Measurements from ENCODE around the gene CHL1.
"Not testable (repeated sequence)": the region's sequence is repeated elsewhere in the genome, so short reads cannot be mapped to it uniquely, and the experiment has no call there.

CHL1 gene

DNA sequence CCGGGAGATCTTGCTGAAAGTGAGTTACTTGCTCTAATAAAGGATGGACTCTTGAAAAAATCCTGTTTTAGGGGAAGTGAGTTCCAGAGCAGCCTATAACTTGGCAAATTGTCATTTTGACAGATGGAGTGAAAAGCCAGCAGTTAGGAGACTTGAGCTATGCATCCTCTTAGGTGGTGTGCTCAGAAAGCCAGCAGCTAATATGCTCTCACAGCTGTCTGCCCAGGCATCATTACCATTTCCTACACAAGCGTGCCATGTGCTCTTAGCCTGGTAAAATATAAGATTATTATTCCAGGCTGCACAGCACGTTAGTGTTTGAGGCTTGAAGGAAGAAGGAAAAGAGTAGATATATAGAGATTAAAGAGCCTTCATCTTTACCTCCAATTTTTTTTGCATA lies 151.0 kb downstream of the CHL1 start:
- no peak for DNase-seq

DNA sequence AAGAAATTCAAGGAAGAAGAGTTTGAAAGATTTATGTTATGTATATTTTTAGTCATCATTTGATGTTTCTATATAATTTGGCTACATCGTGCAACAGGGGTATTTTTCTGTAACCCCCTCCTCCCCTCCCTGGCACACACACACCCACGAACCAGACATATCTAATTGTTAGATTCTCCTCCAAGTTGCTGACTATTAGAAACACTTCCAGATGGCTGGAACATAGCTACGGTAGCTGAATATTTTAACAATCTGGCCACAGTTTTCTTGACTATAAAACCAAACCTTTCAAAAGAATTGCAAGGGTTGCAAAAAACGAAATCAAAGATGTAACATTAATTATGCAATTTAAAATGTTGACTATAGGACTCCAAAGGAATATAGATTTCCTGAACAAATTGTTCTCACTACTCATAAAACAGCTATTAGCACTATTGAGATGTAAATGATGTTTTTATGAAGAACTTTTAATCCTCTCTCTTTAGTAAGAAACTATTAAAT lies 154.4 kb downstream of the CHL1 start:
- DNase-seq, result no peak

DNA sequence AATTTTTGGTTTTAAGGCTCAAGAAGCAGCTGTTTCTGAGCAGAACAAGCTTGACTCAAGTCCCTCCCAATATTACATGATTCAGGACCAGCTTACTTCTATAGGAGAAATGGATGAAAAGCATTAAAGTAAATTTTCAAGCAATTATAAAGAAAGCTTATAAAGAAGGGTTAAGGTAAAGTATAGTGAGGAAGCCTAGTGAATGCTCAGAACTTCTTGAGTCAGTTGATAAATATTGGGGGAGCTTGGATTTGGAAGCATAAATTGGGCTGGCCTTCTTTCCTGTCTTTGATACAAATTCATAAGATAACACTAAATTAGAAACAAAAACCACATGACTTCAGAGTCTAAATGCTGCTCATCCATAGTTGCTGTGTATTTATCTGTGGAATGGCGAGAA lies 156.0 kb downstream of the CHL1 start:
- DNase-seq, result no peak

DNA sequence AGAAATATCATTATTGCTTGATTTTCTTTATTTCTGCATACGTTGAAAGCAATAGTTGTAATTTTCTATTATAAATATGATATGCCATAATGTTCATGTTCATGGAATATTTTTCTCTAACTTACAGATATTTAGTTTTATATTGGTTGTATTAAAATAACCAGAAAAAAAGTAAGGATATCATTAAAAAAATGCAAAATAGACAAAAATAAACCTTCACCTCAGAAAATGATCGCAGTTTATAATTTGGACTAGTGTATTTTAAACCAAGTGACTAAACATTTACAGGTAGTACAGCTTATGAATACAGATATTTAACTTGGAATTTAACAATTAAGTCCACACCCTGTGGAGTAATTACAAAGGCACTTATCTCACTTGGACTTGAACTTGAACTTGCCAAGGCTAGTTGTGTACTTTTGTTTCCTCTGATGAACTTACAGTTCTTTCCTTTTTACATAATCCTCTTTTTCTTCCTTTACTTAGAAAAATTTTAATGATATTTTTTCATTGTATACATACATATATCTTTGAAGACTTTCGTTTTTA lies 156.7 kb downstream of the CHL1 start:
- no peak for DNase-seq

DNA sequence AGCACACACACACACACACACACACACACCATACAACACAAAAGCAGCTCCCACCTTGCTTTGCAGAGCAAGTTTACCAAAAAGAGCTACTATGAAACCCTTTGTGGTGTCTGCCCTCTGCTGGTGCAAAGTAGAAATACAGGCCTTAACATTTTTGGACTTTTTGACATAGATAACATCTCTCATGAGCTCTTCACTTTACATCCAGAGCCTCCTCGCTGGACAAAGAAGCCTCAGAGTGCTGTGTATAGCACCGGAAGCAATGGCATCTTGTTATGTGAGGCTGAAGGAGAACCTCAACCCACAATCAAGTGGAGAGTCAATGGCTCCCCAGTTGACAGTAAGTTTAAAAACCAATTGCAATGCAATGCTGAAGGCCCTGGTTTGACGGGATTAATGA lies 157.9 kb downstream of the CHL1 start:
- DNase-seq, result no peak

DNA sequence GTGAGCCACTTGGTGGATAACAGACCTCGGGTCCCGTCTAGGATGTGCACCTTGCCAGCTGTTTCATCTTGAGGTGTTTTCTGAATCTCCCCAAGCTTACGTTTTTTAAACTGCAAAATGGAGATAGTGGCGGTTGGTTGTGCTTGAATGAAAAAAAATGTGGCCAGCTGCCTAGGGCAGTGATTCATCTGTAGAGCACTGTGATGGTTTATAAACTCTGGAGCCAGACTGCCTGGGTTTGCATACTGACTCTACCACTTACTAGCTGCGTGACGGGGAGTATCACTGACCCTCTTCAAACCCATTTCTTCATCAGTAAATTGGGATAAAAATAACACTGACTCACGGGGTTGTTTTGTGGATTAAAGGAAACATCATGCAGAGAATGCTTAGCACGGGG lies 159.1 kb downstream of the CHL1 start:
- DNase-seq, result peak; percentile 53

DNA sequence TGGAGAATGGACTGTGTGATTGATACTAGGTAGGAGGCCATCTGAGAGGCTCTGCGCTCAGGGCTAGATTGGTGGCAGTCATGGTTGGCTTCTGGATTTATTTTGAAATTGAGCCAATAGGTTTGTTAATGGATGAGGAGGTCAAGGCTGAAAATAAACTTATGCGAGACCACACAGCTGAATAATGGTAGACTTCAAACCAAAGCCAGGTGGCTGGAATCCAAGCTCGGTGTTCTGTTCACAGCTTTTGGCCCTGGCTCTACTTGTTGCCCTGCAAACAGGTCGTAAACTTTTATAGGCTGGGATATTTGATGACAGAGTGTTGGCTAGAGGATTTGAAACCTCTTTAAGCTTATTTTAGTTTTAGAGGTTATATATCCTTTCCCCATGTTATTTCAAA lies 160.4 kb downstream of the CHL1 start:
- DNase-seq, result peak; percentile 68

DNA sequence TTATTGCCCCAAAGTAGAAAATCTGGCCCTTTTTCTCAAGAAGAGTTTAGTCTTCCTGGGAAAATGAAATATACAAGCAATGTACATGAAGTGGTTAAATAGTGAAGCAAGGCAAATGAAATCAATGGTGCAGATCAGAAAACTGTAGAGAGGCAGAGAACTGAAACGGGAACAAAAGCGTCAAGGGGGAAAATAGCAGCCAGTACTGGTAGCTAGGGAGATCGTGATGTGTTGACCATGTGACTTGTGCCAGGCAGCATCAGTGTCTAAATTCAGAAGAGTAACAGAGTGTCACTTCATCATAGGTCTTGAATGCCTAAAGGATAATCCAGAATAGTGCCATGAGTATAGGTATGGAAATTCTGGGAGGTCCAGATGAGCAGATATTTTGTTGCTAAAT lies 163.1 kb downstream of the CHL1 start:
- no peak for DNase-seq

DNA sequence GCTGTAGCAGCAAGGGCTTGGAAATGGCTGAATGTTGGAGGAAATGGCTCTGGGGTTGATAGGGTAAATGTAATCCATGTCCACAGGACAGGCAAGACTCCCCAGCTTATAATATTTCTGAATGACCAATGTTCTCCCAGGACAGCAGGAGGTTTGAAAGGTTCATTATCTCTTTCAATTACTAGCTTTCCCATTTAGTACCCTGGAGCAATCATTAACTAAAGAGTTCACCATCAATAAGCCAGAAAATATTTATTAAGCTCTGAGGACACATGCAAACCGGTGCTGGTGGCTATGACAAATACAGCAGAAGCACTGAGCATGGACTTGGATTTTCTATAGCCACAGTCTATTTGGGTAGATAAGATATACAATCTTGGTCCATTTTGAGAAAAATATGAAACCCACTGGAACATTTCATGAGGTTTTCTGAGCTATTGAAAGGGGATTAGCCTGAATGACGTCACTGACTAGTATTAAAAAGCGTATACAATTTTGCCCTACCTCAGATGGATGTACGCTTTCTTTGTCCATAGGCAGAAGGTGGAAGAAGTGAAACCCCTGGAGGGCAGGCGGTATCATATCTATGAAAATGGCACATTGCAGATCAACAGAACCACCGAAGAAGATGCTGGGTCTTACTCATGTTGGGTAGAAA lies 166.2 kb downstream of the CHL1 start:
- DNase-seq, result no peak

DNA sequence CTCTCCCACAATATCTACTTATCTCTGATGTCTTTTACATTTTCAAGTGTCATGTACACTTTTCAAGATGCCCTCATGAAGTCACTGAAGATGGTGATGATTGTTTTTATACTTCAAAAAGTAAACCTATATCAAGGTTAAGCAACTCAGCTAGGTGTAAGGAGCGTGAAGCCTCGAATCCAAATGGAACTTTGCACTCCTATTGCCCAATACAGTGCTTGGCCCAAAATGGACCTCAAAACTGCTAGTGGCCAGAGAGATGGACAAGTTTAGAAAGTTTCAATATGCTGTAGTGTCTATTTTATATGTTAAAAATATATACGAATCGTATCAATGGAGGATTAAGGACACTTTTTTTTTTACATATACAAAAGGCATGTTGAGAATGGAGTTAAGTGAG lies 167.7 kb downstream of the CHL1 start:
- no peak for DNase-seq

DNA sequence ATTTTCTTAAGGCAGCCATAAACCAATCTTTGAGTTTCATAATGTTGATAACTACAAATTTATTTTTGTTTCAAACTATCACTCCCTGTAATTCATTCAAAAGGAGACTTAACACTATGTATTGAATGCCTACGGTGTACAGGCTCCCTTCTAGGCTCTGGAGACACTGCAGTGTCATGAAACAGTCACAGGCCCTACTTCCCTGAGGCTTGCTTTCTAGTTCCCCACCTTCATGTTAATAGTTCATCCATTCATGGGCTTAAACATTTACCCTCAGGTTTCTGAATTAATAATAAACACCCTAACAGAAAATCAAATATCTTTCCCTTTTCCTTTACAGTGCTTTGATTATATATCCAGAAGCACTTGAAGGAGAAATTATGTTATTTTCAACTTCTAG lies 168.7 kb downstream of the CHL1 start:
- DNase-seq, result no peak

DNA sequence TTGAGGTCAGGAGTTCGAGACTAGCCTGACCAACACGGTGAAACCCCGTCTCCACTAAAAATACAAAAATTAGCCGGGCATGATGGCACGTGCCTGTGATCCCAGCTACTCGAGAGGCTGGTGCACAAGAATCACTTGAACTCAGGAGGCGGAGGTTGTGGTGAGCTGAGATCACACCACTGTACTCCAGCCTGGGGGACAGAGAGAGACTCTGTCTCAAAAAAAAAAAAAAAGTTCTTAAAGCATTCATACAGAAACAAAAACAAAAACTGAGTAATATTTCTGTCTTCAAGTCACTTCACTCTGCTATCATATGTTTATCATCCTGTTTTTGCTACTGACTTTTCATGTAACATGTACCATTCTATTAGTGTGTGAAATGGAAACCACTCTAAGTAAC lies 169.7 kb downstream of the CHL1 start:
- not testable (repeated sequence) for DNase-seq

DNA sequence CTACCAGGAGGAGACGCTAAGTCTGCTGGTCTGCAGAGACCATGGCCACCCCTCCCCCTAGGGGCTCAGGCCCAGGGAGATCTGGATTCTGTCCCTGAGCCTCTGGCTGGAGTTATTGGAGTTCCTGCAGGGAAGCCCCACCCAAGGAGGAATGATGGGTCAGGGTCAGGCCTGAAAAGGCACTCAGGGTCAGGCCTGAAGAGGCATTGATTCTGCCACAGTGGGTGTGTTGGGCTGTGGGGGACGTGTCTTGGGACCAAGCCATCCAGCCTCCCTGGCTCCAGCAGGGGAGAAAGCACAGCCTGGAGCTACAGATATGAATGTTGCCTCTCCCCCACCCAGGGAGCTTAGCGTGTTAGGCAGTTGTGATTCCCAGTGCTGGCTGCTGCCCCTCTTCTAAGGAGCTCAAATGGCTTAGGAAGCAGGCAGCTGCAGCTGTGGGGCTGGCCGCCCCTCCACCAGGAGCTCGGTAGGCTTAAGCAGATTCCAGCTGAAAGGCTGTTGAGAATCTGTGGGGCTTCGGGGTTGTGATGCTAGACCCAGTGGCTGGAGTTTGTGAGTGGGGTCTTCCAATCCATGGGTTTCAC lies 176.7 kb downstream of the CHL1 start:
- DNase-seq, result no peak

DNA sequence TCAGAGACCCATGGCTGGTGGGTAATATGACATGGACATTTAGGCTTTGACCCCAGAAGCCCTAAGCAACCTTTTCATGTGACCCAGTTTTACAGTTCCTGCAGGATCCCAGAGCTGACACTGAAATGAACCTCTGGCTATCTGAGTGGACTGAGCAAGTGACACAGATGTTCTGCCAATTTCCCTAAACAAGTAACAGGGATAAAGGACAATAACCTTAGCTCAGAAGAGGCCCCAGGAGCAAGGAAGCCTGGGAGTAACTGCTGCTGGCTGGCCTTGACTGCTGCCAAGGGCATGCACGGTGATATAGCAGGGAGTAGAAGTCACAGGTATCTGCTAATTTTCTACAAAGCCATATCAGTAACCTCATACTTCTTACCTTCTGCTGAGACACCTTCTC lies 177.9 kb downstream of the CHL1 start:
- no peak for DNase-seq

DNA sequence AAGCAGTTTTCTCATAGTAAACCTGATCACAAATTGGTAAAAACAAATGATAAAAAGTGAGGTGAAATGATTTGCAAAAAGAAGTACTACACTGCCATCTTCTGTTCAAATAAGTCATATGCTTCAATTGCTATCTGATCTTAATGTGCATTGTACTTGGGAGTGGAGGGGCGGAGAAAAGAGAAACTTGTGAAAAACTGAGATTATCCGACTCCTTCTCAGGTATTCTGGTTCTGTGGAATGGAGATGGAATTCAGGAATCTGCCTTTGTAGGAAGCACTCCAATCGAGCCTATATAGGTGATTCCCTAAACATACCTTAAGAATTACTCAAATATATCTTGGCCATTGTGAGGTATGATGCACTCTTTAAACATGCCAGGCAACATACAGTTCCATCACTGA lies 180.6 kb downstream of the CHL1 start:
- DNase-seq, result no peak

DNA sequence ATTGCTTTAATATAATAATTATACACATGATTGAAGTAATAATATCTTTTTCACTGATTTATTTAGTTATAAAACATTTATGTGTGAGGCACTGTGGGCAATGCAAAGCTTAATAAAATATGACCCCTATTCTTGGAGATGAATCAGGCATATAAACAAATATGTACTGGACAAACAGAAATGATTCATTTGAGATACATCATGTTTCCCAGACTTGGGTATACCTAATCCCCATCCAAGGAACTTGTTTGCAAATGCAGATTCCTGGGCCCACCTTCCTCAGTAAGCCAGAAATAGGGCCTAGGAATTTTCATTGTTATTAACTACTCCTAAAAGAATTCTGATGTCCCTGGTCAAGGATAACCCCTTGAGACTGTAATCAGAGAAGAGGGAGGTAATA lies 184.2 kb downstream of the CHL1 start:
- DNase-seq, result no peak

DNA sequence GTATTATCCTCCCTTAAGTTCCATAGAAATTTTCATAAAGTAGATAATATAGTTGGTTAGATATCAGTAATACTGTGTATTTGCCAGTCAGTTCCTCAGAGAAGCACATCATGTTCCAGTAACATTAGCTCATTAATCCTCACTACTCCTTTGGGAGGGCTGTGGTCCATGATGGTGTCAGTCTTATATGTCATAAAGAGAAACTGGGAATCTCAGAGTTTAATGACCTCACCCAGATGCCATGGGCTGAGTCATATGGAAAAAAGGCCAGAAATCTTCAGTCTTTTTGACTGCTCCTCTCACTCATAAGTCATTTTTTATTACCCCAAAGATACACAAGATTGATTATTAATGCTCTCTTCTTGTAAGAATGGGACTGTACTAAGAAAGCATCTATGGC lies 188.6 kb downstream of the CHL1 start:
- DNase-seq, result no peak

DNA sequence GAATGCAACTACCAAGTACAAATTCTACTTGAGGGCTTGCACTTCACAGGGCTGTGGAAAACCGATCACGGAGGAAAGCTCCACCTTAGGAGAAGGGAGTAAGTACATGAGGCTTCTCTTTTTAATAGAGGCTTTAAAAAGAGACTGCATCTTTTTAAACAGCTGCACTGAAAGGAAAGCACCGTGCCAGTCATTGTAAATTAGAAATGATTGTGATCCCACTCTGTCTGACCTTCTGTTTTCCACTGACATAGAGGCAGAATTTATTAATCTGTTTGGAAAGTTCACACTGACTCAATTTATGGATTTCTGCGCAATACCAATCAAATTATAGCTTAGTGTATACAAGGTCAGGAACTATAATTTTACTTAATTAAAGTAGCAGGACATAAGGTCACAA lies 198.2 kb downstream of the CHL1 start:
- no peak for DNase-seq

DNA sequence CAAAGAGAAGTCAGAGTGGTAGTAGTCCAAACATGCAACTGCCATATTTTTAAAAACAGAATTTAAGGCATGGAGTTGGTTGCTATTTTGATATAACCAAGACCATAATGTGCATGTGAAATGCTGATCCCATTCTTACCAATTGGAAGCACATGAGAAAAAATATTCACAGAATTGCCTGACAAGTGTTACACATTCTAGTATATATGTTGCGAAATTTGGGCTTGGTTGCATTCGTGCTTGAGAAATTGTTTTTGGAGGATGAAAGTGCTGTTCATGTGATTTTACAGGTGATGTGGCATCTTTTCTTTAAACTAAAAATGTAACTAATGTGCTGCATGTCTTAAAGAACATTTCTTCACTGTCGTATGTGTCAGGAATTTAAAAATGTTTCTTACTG lies 199.7 kb downstream of the CHL1 start:
- no peak for DNase-seq

DNA sequence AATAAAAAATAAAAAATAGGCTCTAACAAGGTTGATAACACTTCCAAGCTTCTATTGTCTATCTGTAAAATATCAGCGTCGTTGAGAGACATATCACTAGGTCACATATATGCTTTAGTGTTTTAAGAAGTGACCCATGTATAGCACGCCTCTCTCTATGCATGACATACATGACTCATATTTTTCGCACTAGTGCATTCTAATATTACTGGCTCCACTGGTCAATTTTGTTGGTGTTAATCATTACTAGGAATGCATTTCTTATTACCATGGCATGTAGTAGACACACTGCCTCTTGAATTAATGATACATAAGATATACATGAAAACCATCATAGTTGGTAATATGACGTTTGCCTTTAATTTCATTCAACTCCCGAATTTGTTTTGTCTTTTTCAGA lies 203.1 kb downstream of the CHL1 start:
- no peak for DNase-seq

DNA sequence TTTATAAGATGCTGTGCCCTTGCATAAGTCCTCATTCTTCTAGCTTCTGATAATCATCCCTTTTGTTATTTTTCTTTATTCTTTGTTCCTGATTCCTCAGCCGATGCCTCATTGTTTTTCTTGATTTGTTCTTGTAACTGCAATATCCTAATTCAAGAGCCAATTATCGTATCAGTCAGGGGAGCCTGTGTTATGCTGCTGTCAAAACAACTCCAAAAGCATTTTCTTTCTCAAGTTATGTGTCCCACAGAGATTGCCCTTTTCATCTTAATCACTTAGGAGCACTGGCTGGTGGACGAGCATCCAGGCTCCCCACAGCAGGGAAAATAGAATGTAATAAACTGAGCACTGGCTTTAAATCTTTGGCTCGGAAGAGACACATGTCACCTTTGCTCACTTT lies 207.3 kb downstream of the CHL1 start:
- DNase-seq, result no peak

DNA sequence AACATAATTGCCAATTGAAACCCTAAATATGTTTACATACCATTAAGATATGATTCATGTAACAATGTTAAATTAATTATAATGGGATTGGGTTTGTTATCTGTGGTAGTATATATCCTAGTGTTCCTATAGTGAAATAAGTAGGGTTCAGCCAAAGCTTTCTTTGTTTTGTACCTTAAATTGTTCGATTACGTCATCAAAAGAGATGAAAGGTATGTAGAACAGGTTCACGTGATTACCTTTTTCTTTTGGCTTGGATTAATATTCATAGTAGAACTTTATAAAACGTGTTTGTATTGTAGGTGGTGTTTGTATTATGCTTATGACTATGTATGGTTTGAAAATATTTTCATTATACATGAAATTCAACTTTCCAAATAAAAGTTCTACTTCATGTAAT lies 212.4 kb downstream of the CHL1 start:
- no peak for DNase-seq

DNA sequence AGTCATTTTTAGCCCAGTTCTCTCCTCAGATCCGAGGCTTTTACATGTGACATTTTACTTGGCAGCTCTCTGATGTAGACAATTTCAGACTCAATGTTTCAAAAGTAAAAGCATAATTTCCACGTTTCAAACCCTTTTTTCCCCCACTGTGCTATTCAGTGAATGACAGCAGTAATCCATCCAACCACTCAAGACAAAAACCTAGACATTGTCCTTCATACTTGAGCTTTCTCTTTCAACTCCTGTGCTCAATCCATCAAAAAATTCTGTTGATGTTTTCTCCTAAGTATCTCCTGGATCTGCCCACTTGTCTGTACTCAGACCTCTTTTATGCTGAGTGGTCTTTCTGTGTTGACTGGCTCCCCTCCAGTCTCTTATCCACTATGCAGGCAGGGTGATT lies 214.7 kb downstream of the CHL1 start:
- DNase-seq, result no peak

DNA sequence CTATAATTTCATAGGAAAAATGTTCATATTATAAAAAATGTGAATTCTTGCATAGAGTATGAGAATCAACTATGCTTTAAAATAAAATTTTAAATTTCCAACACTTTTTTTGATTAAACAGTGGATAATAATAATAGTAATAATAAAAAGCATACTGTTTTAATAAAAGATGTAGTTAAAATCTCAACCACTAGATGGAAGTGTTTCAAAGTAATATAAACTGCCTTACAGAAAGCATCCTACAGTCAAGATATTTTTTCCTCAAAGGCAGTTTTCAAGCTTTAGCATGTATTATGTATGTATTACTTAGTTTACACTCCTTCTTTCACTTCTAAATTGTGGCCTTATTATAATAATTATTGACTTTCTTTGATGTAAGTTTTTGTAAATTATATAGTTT lies 217.5 kb downstream of the CHL1 start:
- DNase-seq, result no peak

Data from DMS79 (cell line).